Activated CD4-positive, alpha-beta T cell treated with anti-CD3 and anti-CD28 coated beads, Interleukin-2, Interleukin-6, amounts not matched to agents 100 ng/mL and 50 ng/mL, durations not matched to agents 16 hours and 8 hours (primary cell): ENCODE results near the gene MLC1.

Experiments used
- DNase-seq: peaks from one replicate; pipeline ENCODE4 v3.0.0-alpha.2; 2020

Gene MLC1

GRCh38 chr22:50085211-50085972, at the start of gene MLC1:
MLC1 (minus strand) TSS chr22:50085426; CDS start chr22:50084902, 524 bp downstream.
- peak; percentile 23 for DNase-seq

DNA sequence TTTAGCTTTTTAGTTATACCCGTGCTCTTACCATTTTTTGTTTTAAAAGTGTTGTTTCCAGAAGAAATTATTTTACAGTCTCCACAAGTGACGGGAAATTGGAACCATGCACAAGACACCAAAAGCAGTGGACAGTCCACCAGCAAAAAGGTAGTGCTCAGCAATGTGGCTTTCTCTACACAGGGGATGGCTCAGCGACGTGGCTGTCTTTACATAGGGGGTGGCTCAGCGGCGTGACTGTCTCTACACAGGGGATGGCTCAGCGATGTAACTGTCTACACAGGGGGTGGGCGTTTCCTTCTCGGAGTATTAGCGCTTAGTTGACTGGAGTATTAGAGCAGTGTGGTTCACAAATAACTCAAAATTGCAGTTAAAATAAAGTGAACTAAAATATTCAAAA, 49.3 kb upstream of the MLC1 start:
- DNase-seq, result no peak

- no peak for DNase-seq
Measured at GRCh38 chr22:50131894-50132293, 46.7 kb upstream of the MLC1 start.

GRCh38 chr22:50129121-50129736, 44.0 kb upstream of the MLC1 start:
- no peak for DNase-seq

DNA sequence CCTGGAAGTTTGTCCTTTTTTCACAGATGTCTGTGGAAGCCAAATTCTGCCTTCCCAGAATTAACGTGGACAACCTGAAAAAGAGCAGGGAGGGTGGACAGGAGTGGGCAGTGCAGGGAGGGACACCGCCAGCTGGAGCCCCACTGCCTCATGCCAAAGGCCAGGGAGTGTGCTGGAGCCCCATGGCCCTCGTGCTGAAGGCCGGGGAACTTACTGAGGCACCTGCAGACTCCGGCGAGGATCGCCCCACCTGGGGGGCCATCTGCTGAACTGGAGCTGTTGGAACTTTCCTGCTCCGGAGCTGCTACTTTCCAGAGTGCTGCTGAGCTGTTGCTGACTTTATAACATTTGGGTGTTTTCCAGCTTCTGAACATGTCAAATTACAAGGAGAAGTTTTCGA, 39.8 kb upstream of the MLC1 start:
- no peak for DNase-seq

- no peak for DNase-seq
Measured at GRCh38 chr22:50123119-50123518, 37.9 kb upstream of the MLC1 start.

DNA sequence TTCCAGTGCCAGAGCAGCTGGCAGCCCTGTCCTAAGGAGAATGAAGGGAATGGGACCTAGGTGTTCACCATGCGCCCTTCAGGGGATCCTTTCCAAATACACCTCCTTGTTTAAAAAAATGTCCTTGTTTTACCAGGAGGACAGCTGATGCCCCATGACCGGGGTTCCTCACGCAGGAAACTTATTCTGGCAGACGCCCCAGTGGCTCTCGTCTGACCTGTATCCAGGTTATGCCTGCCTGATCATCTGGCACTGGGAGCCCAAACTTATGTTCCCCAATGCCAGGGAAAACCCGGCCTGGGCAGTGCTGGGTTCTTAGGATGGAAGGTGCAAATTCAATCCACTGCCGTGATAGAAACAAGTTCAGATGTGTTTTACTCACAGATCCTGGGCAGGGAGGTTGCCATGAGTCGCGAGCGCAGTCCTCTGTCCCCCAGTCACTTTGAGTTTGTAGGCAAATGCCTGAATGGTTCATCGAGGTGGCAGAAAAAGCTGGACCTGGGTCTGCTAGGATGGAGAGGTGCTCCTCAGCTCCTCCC, 36.0 kb upstream of the MLC1 start:
- DNase-seq, result no peak

DNA sequence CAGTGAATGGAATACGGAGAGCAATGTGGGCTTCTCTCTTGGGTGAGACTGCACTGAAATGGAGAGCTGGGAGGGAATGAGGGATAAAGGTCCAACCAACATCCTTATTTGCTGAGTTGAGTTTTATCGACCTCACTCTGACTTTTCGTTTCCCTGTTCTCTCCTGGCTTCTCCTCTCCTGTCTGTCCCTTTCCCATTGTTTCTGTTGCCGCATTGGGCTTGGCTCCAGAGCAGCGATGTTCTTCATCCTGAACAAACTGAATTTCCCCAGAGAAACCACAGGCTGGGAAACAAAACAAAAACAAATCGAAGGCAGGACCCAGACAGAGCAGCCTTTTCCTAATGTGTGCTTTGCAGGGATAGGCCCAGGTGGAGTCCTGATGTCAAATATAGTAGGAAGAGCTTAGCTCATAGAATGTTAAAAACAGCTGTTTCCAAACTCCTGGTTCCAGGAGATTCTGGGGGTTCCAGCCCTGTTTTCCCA, 34.6 kb upstream of the MLC1 start:
- DNase-seq, result no peak

- DNase-seq, result no peak
Measured at GRCh38 chr22:50119169-50119767, 34.0 kb upstream of the MLC1 start.

DNA sequence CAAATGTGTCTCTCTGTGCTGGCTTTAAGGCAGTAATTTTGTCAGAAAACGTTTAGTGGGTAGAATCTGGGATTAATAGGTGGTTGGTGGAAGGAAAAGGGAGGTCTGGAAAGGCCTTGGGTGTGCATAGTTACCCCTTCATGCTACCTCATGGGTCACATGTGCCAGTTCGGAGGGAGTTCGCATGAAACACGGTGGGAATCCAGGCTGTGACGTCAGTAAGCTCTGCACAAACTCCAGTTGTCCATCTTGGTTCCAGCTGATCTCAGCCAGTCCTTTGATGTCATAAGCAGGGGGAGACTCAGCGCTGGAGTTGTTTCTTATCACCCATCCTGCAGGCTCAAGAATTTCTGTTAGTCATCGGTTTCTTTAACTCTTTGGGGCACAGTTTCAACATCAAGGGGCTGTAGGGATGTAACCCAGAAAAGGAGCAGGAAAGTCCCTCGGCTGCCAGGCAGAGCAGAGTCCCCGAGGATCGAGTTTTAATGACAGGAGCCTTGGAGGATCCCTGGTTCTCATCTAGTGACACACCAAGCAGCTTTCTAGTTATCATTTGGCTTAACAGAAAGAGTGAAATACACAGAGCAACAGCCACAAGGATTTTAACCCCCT, 33.4 kb upstream of the MLC1 start:
- DNase-seq, result no peak

GRCh38 chr22:50118129-50118528, 32.9 kb upstream of the MLC1 start:
- DNase-seq, result no peak

DNA sequence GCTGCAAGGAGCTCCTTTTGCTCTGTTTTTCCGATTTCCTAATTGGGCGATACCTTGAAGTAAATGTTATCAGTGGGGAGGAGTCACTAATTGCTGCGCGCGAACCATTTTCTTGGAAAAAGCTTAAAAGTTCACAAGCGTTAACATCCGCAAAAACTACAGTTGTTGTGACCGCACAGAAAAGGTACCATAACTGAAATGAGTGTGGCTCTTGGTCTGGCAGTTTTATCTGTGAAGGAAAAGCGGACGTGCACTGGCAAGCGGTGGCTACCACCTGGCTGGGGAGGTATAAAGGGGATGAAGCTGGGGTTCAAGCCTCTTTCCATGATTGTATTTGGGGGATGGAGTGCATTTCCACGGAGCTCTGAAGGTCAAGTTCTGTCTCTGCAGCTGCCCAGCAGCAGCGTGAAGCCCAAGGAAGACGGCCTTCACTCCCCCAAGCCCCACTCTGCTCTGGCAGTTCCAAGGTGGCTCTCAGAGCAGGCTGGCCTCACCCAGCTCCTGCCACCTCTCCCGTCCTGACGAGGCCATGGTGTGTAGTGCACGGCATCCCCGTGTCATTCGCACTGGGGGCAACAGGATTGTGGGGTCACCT, 32.0 kb upstream of the MLC1 start:
- DNase-seq, result no peak

DNA sequence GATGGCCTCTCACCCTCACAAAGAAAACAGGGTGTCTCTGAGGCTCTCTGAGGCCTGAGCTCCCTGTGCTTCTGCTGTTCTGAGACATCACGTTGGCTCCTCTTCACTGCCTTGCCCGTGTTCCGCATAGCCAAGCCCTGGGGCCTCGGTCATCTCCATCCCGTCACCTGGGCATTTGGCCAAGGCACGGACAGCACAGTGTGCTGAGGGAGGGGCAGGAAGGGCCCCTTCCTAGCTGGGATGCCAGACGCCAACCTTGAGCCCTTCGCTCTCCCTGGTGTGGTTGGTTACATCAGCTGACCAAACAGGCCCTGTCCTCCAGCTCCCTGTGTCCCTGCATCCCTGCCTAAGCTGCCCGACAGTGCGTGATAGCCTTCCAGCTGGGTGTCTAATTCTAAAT, 30.5 kb upstream of the MLC1 start:
- no peak for DNase-seq

DNA sequence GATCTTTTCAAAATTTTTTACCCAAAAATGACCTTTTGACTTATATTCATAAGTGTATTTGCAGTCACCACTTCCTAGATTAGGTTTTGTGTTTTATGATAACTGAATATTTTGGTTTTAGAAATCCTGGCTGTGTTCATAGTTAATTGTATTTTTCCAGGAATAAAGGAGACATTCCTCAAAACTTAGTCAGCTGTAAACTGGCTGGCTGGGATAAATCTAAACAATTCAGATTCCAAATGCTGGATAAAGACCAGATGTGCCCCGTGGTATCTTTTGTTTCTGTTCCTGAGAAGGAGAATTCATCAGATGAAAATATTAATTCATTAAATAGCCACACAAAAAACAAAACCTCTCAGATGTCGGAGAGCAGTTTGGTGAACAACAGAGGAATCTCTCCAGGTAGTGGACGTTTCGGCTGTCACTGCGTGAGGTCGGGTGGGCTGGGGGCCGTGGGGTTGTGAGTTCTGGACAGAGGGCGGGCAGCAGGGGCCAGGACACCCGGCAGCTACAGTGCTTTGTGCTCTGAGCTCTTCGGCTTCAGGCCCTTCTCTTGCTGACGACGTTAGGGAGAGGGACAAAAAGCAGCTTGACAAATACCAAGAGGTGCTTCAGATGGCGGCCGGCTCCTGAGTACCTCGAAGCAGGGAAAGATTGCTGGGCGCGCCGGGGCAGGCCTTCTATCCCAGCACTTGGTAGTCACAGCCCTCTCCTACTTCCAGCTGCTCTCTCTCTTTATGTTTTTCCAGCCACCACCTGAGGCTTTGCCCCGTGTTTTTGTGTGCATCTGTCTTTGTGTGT, 29.2 kb upstream of the MLC1 start:
- DNase-seq, result no peak

GRCh38 chr22:50112151-50113118, 27.2 kb upstream of the MLC1 start:
- DNase-seq, result peak; percentile 43

GRCh38 chr22:50111056-50111455, 25.8 kb upstream of the MLC1 start:
- DNase-seq, result no peak

DNA sequence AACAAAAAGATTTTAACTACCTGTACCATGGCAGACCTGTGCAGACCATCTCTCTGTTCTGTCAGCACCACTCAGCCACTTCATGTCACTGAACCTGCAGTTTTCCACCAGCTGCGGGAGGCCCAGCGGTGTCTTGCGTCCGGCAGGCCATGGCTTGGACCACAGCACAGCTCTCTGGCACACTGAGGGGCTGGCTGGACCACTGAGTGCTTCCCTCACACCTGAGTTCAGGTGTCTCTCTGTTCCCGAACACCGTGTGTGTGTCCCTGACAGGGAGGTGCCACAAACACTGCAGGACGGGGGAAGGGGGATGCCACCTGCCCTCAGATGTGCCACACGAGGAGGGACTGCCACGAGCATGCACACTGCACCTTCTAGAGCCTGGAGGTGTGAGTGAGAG, 22.3 kb upstream of the MLC1 start:
- DNase-seq, result no peak

- DNase-seq, result peak; percentile 49
Measured at GRCh38 chr22:50105208-50106100, 20.2 kb upstream of the MLC1 start.

- no peak for DNase-seq
Measured at GRCh38 chr22:50104141-50104544, 18.9 kb upstream of the MLC1 start.

- DNase-seq, result no peak
Measured at GRCh38 chr22:50102946-50103345, 17.7 kb upstream of the MLC1 start.
